ENCODE results near the gene FGFRL1.

FGFRL1 gene

GRCh38 chr4:1030559-1030958, 19.1 kb downstream of the FGFRL1 start:
- H3K4me3 ChIP-seq (ENCODE audit: low read depth, low read length): no peak overlapping the region
- no peak for TF ChIP-seq CTCF (IDR thresholded peaks at IDR 0.05; ENCODE audit: borderline replicate concordance, insufficient read depth, low read depth, low read length)

GRCh38 chr4:1031346-1031745, 19.9 kb downstream of the FGFRL1 start:
- no peak for TF ChIP-seq CTCF (IDR thresholded peaks at IDR 0.05; ENCODE audit: borderline replicate concordance, insufficient read depth, low read depth, low read length)
- H3K4me3 ChIP-seq (ENCODE audit: low read depth, low read length): no peak overlapping the region

GRCh38 chr4:1031956-1032795, 20.8 kb downstream of the FGFRL1 start:
- TF ChIP-seq CTCF (IDR thresholded peaks at IDR 0.05; ENCODE audit: borderline replicate concordance, insufficient read depth, low read depth, low read length): no peak
- no peak overlapping the region for H3K4me3 ChIP-seq (ENCODE audit: low read depth, low read length)

GRCh38 chr4:1032861-1033260, 21.4 kb downstream of the FGFRL1 start:
- no peak for TF ChIP-seq CTCF (IDR thresholded peaks at IDR 0.05; ENCODE audit: borderline replicate concordance, insufficient read depth, low read depth, low read length)
- H3K4me3 ChIP-seq (ENCODE audit: low read depth, low read length): no peak overlapping the region

GRCh38 chr4:1033840-1034551, 22.6 kb downstream of the FGFRL1 start:
- H3K4me3 ChIP-seq (ENCODE audit: low read depth, low read length): no peak overlapping the region
- TF ChIP-seq CTCF (IDR thresholded peaks at IDR 0.05; ENCODE audit: borderline replicate concordance, insufficient read depth, low read depth, low read length): no peak

- H3K4me3 ChIP-seq (ENCODE audit: low read depth, low read length): no peak overlapping the region
- TF ChIP-seq CTCF (IDR thresholded peaks at IDR 0.05; ENCODE audit: borderline replicate concordance, insufficient read depth, low read depth, low read length): no peak
These were observed 24.1 kb downstream of the FGFRL1 start for GRCh38 chr4:1035510-1035909.

GRCh38 chr4:1036095-1036494, 24.7 kb downstream of the FGFRL1 start:
- H3K4me3 ChIP-seq (ENCODE audit: low read depth, low read length): no peak overlapping the region
- TF ChIP-seq CTCF (IDR thresholded peaks at IDR 0.05; ENCODE audit: borderline replicate concordance, insufficient read depth, low read depth, low read length): no peak

Measured in GM12875 (cell line).